ENCODE measurements around the gene CAST.

GRCh38 chr5:96648593-96648992 lies 13.6 kb upstream of the CAST start:
- TF ChIP-seq CTCF (IDR thresholded peaks at IDR 0.05; ENCODE audit: low read length) (no peak), EZH2 (IDR thresholded peaks at IDR 0.05; ENCODE audit: borderline replicate concordance, low read length) (no peak)

All from OCI-LY1 (cell line).